Mononuclear cell (primary cell): ENCODE measurements around the gene RAB37. TPM values are rescaled to one million over a fixed set of nuclear protein-coding genes. Genes with fewer than 3 reads are reported as not detected.

Experiments
- H3K27me3 ChIP-seq: 2 replicates; pipeline ENCODE4 v1.6.0; 2011; ENCODE audit warnings: low read length, control low read depth; ENCODE audit not compliant: insufficient read depth
- H3K4me1 ChIP-seq: 2 replicates; pipeline ENCODE4 v1.5.1; 2011; ENCODE audit warnings: mild to moderate bottlenecking, low read length, control low read depth; ENCODE audit not compliant: insufficient read depth
- H3K4me3 ChIP-seq: 2 replicates; pipeline ENCODE4 v1.5.1; 2011; ENCODE audit warnings: mild to moderate bottlenecking, low read length, moderate library complexity
- H3K9me3 ChIP-seq: 2 replicates; pipeline ENCODE4 v1.5.1; 2011; ENCODE audit warnings: low read depth, mild to moderate bottlenecking, control low read depth, low read length
- total RNA-seq: library from RNA; depleted of rRNA; stranded (reverse); fragments of >200 nt; gene quantifications from one replicate; pipeline ENCODE4 v1.2.3, GENCODE V29; 2012

The RAB37 gene
- total RNA-seq, 1 donor: 21.8 TPM

DNA sequence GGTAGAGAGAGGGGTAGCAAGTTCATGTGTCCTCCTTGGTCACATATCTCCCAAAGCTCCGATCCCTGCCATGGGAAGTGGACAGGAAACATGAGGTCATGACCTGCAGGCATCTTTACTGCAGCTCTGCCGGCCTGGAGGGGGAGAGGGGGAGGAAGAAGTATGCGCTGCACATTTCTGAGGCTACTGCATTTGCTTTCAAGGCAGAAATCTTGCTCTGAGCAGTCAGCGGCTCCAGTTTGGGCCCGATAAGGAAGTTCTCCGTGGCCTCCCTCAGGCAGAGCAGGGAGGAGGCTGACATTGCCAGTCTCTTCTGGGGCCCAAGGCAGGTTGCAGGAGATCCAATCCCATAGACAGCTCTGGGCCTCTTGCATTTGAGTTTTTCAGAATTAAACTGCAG is 9.9 kb downstream of the RAB37 start:
- Histone ChIP-seq H3K4me3 (no peak overlapping the region), H3K4me1 (peaks cover 84% of the 10 kb centered on the region), H3K27me3 (no peaks in the 10 kb centered on the region), H3K9me3 (no peaks in the 10 kb centered on the region)

DNA sequence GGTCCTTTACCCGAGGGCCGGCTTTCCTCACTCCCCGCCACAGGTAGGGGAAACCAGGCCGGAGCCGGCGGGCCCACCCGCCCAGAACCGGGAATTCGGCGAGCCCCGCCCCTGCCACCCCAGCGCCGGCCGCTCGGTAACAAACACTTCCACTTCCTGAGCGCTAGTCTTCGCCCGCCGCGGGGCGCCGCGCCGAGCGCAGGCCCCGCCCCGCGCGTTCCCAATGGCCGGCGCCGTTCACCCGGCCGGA is 11.1 kb downstream of the RAB37 start:
- Histone ChIP-seq H3K9me3 (no peaks in the 10 kb centered on the region), H3K4me3 (peak overlapping the region; percentile 98), H3K4me1 (peaks cover 84% of the 10 kb centered on the region), H3K27me3 (no peaks in the 10 kb centered on the region)

DNA sequence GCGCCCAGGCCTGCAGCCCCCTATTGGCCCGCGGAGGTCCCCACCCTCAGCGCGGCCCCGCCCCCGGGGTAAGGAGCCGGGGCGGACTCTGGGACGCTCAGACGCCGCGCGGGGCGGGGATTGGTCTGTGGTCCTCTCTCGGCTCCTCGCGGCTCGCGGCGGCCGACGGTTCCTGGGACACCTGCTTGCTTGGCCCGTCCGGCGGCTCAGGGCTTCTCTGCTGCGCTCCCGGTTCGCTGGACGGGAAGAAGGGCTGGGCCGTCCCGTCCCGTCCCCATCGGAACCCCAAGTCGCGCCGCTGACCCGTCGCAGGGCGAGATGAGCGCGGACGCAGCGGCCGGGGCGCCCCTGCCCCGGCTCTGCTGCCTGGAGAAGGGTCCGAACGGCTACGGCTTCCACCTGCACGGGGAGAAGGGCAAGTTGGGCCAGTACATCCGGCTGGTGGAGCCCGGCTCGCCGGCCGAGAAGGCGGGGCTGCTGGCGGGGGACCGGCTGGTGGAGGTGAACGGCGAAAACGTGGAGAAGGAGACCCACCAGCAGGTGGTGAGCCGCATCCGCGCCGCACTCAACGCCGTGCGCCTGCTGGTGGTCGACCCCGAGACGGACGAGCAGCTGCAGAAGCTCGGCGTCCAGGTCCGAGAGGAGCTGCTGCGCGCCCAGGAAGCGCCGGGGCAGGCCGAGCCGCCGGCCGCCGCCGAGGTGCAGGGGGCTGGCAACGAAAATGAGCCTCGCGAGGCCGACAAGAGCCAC is 11.6 kb downstream of the RAB37 start, which contains the start of gene NHERF1:
NHERF1 (plus strand) TSS at position 100 of the 750 bp plus-strand sequence; CDS start at position 319, 219 bp downstream.
- peaks cover 84% of the 10 kb centered on the region for H3K4me1 ChIP-seq
- no peaks in the 10 kb centered on the region for H3K27me3 ChIP-seq
- H3K4me3 ChIP-seq: peak within 1 kb of the TSS; percentile 98
- no peaks in the 10 kb centered on the region for H3K9me3 ChIP-seq

GRCh38 chr17:74749279-74750038 is 12.4 kb downstream of the RAB37 start:
- peak overlapping the region; percentile 98 for H3K4me3 ChIP-seq
- peaks cover 84% of the 10 kb centered on the region for H3K4me1 ChIP-seq
- no peaks in the 10 kb centered on the region for H3K9me3 ChIP-seq
- no peaks in the 10 kb centered on the region for H3K27me3 ChIP-seq

DNA sequence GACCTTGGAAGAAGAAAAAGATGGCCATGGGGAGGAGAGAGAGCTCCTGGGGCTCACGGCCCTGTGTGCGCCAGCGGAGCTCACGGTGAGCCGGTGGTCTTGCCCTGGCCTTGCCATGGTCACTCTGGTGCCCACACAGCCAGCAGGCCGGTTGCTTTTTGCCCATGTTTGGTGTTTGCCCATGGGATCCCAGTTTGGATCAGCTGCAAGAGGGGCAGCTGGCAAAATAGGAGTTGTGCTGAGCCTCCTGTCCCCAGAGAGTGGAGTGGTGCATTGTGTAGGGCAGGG is 12.9 kb downstream of the RAB37 start:
- Histone ChIP-seq H3K27me3 (no peaks in the 10 kb centered on the region), H3K9me3 (no peaks in the 10 kb centered on the region), H3K4me1 (peaks cover 84% of the 10 kb centered on the region), H3K4me3 (peak overlapping the region; percentile 98)

GRCh38 chr17:74750327-74751069 is 13.4 kb downstream of the RAB37 start:
- H3K4me3 ChIP-seq: peak overlapping the region; percentile 98
- no peaks in the 10 kb centered on the region for H3K9me3 ChIP-seq

GRCh38 chr17:74752415-74752814 is 15.4 kb downstream of the RAB37 start:
- Histone ChIP-seq H3K4me3 (no peak overlapping the region), H3K27me3 (no peaks in the 10 kb centered on the region), H3K9me3 (no peaks in the 10 kb centered on the region), H3K4me1 (peaks cover 83% of the 10 kb centered on the region)

More at GRCh38 chr17:74750327-74751069, 13.4 kb downstream of the RAB37 start:
- Histone ChIP-seq H3K27me3 (no peaks in the 10 kb centered on the region), H3K4me1 (peaks cover 84% of the 10 kb centered on the region)

DNA sequence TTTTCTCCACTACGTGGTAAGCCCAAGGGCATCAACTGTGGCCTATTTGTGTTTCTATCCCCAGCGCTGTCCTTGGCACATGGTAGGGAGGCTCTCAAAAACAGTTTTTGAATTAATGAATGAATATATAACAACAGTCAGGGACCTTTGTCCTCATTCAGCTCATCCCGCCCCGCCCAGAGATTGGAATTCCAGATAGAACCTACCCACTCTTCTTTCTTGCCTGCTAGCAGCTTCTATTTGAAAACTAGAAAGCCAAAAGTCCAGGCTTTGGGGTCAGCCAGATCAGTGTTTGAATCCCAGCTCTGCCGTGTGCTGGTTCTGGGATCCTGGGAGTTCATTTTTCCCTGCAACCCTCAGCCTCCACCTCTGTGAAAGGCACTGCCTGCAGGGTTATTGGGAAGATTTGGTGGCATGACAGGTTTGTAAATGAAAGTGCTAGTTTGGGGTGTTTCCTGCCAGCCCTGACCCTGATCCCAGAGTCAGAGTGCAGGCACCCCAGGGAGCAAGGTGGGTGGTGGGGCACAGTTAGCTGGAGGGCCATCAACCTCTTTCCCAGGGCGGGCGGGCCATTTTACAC is 15.9 kb downstream of the RAB37 start:
- H3K4me1 ChIP-seq: peaks cover 83% of the 10 kb centered on the region
- H3K9me3 ChIP-seq: no peaks in the 10 kb centered on the region
- no peak overlapping the region for H3K4me3 ChIP-seq
- H3K27me3 ChIP-seq: no peaks in the 10 kb centered on the region

GRCh38 chr17:74754832-74755231 is 17.8 kb downstream of the RAB37 start:
- Histone ChIP-seq H3K4me3 (no peak overlapping the region), H3K27me3 (no peaks in the 10 kb centered on the region), H3K9me3 (no peaks in the 10 kb centered on the region), H3K4me1 (peaks cover 99% of the 10 kb centered on the region)

DNA sequence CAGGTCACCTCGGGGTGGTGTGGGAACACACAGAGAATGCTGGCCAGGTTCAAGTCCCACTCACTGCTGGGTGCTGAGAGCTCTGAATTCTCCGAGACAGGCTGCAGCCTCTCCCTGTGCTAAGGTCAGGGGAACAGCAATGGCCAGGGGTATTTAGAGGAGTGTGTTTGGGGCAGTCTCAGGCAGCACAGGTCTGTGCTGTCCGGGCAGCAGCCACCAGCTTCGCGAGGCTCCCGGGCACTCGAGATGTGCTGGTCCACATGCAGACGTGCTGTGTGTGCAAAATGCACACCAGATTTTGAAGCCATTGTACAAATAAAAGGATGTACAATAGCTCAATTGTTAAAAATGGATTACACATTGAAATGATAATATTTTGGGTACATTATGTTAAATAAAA is 18.5 kb downstream of the RAB37 start:
- Histone ChIP-seq H3K27me3 (no peaks in the 10 kb centered on the region), H3K4me3 (no peak overlapping the region), H3K4me1 (peaks cover 99% of the 10 kb centered on the region), H3K9me3 (no peaks in the 10 kb centered on the region)

GRCh38 chr17:74756891-74757290 is 19.8 kb downstream of the RAB37 start:
- Histone ChIP-seq H3K27me3 (no peaks in the 10 kb centered on the region), H3K9me3 (no peaks in the 10 kb centered on the region), H3K4me1 (peaks cover 99% of the 10 kb centered on the region), H3K4me3 (no peak overlapping the region)

GRCh38 chr17:74757502-74757901 is 20.4 kb downstream of the RAB37 start:
- no peaks in the 10 kb centered on the region for H3K27me3 ChIP-seq
- no peaks in the 10 kb centered on the region for H3K9me3 ChIP-seq
- H3K4me1 ChIP-seq: peaks cover 94% of the 10 kb centered on the region
- no peak overlapping the region for H3K4me3 ChIP-seq

- Histone ChIP-seq H3K27me3 (no peaks in the 10 kb centered on the region), H3K4me3 (no peak overlapping the region), H3K4me1 (peaks cover 91% of the 10 kb centered on the region), H3K9me3 (no peaks in the 10 kb centered on the region)
Observed at GRCh38 chr17:74757931-74758847, 21.1 kb downstream of the RAB37 start.

- no peaks in the 10 kb centered on the region for H3K9me3 ChIP-seq
- peaks cover 85% of the 10 kb centered on the region for H3K4me1 ChIP-seq
- H3K4me3 ChIP-seq: no peak overlapping the region
- H3K27me3 ChIP-seq: no peaks in the 10 kb centered on the region
Observed at GRCh38 chr17:74758848-74759168, 21.8 kb downstream of the RAB37 start.
